ENCODE data around the gene EXT2.

The EXT2 gene

DNA sequence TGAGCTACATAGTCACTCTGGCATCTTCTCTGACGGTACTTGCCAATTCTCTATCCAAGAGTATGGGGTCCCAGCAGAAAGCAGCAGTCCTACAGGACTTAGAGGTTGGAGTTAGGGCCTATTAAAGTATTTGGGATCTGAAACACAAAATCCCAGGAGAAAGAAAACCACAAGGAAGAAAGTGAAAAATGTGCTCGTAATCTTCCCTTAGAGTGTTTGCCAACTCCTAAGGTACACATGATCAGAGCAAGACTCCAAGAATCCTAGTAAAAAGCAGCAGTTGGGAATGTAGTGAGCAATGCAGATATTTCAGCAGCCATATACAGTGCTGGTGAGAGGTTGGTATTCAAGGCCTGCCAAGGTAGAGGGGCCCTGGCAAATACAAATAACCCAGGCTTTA lies 71.6 kb downstream of the EXT2 start:
- no peak for DNase-seq (ENCODE audit: low spot score)

DNA sequence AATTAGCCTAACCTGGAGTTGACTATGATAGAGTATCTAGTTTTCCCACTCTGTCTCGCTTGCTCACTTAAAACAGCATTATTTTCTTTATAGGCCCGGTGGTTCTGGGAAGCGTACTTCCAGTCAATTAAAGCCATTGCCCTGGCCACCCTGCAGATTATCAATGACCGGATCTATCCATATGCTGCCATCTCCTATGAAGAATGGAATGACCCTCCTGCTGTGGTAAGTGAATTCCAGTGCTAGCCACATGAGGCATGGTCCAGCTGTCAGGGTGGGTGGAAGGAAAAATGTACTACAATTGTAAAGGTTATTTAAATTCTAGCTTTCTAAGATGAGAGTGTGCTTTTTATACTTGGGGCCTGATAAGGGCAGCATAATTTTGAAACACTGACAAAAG lies 76.0 kb downstream of the EXT2 start:
- no peak for DNase-seq (ENCODE audit: low spot score)

DNA sequence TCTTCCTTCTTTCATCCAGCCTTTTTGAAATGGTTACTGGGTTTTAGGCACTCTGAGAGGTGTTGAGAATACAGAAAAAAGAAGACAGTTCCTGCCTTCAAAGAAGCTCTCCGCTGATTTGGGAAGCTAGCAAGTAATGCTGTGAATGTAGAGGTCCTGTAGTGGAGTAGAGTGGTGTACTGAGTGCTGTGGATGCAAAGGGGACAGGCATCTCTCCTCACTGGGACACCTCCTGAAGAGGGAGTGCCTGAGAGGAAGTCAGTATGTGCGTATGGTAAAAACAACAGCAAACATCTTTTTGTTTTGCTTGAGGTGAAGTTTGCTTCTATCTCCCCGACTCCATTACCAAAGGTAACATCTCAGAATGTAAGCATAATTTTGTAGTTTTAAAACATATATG lies 77.5 kb downstream of the EXT2 start:
- no peak for DNase-seq (ENCODE audit: low spot score)

DNA sequence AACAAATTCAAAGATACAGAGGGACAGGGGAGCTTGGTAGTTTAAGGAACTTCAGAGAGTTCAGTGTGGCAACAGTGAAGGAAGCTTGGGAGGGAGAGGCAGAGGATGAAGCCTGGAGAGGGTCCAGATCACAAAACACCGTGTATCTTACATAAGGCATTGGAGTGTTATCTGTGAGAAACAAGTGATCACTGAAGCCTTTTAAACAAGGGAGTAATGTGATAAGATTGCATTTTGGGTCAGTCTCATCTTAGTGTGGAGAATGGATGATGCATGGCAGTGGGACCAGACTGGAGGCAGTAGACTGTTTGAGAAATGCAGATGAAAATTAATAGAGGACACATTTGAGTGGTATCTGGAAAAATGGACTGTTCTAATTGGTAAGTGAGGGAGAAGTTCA lies 79.4 kb downstream of the EXT2 start:
- no peak for DNase-seq (ENCODE audit: low spot score)

DNA sequence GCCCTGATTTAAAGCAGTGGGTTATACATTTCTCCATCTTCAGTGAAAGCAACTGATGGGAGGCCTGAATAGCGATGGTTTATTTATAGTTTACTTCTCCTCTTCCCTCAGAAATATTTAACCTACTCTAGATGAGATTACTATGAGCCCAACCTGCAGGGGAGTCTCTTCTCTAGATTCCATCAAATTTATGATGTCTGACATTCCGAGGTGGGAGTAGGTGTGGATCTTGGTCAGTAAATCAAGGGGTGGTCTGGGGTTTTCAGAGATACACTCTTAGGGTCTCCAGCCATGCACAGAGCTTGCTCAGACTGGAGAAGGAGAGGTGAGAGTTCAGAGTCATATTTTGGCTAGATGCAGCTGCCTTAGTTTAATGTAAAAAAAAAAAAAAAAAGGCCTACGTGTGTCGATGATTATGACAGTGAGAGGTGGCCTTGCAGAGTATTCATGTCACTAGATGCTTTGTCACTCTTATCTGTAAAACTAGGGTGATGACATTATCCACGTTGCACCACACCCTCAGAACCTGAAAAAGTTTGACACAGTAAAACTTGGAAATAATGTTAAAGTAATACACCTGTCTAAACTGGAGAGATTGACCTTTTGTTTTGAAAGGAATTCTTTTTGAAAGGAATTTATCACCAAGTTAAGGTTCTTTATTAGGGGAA lies 81.2 kb downstream of the EXT2 start:
- no peak for DNase-seq (ENCODE audit: low spot score)

DNA sequence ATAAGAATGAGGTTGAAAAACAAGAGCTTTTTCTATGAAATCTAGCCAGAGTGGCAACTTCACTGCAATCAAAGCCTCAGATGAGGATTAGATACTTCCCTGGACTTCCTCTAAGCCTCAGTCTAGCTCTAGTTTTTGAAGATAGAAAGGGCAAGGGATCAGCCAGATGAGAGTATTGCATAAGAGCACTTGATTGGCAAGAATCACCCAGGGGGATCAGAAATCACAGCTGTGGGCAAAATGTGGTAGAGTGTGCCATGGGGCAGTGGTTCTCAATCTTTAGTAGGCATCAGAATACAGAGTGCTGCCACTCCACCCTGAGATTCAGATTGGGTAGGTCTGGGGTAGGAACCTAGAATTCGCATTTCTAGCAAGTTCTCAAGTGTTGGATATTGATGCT lies 82.4 kb downstream of the EXT2 start:
- DNase-seq (ENCODE audit: low spot score): no peak

DNA sequence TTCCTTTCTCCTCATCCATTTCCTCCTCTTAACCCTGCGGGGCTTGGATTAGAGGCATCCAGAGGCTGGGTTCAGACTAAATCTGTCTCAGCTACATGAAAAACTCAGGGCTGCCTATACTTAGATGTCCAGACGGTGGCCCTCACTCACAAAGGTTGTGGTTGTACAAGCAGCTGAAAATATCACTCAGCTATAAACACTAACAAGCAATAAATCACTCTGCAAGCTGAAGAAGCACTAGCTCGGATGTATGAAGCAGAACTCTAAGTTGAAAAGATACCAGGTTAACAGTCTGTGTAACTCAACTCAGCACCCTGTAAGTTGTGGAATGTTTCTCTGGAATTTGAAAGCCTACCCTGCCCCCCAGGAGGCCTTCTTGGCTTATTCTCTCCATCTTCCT lies 82.9 kb downstream of the EXT2 start:
- no peak for DNase-seq (ENCODE audit: low spot score)

DNA sequence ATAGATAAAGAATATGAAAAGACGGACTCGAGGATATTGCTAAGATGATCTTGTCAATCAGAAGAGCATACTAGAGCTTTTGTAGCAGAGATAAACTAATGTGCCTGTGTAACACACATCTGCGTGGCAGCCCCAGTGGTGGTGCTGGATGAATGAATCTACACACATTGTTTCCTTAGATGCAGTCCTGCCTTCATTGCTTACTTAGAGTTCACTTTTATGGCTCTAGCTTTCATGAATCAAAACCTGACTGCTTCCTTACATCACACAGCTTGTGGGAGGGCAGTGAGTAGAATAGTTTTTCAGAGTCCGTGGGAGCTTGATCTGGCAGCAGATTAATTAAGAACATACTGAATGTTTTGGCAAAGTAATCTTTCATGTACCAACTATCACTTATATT lies 83.7 kb downstream of the EXT2 start:
- DNase-seq (ENCODE audit: low spot score): peak; percentile 22

DNA sequence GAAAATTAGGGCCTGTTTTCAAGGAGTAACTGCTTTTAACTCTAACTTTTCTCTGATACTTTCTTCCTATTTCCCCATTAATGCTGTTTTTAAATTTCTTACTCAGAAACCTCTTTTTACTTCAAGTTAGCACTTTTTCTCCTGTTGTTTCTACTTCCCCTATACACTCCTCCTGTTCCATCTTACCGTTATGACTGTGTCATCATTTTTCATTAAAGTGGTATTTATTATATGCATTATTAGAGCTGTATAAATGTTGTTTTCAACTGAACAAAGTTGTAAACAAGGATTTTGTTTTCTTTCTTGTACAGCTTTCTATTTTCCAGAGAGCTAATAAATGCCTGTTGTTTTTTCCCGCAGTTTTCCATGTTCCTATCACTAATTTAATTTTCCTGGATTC lies 84.6 kb downstream of the EXT2 start:
- DNase-seq (ENCODE audit: low spot score): no peak

DNA sequence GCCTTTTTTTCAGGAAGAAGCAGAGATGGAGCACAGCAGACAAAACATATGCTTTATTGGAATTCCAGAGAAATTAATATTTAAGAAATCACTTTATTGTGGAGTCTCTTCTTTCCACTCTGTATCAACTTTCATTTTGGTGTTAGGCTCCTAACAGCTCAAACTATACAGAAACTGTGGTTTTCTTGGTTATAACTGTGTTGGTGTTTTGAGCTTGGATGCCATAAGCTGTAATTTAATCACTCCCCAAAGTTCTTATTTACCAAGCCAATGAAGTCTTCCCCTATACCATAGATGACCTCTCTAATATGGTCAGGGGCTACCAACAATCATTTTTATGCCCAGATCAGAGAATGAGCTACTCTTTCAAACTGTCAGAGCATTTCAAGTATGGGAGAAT lies 90.0 kb downstream of the EXT2 start:
- no peak for DNase-seq (ENCODE audit: low spot score)

DNA sequence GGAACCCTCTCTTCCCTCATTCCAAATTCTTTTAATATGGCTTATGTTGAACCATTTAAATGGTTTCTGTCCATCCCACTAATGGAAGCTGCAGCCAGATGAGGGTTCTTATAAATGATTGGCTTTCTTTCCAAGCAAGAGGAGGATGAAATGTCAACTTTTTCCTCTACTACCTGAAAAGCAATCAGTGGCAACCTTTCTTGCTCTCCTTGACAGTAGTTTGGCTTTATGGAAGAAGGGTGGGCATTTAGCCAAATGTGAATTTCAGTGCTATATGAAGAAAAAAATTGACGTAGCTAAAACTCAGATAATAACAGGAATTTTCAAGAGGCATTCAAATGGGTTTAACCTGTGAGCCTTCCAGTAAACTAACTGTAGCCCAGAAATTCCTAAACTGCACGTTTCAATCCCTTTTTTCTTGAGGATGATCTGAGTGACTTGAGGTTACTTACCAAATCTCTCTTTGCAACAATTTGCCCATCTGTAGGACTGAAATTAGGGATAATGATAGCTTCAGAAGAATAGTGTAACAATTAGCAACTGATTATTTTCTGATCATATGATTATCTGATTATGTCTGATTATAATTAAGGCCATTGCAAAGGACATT lies 90.9 kb downstream of the EXT2 start:
- DNase-seq (ENCODE audit: low spot score): no peak

DNA sequence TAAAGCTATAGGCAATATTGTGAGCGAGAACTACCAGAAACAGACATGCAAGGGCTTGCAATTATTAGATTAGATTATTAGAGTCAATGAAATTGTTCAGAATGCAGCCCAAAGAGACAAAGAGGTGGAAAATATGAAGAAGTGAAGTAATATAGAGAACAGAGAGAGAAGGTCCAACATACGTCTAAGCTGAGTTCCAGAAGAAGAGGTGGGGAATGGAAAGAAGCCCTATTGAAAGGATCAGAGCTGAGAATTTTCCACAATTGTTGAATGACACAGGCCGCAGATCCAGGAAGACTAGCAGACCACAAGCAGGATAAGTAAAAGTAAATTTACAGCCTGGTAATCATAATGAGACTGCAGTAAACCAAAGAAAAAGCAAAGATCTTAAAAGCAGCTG lies 93.2 kb downstream of the EXT2 start:
- no peak for DNase-seq (ENCODE audit: low spot score)

DNA sequence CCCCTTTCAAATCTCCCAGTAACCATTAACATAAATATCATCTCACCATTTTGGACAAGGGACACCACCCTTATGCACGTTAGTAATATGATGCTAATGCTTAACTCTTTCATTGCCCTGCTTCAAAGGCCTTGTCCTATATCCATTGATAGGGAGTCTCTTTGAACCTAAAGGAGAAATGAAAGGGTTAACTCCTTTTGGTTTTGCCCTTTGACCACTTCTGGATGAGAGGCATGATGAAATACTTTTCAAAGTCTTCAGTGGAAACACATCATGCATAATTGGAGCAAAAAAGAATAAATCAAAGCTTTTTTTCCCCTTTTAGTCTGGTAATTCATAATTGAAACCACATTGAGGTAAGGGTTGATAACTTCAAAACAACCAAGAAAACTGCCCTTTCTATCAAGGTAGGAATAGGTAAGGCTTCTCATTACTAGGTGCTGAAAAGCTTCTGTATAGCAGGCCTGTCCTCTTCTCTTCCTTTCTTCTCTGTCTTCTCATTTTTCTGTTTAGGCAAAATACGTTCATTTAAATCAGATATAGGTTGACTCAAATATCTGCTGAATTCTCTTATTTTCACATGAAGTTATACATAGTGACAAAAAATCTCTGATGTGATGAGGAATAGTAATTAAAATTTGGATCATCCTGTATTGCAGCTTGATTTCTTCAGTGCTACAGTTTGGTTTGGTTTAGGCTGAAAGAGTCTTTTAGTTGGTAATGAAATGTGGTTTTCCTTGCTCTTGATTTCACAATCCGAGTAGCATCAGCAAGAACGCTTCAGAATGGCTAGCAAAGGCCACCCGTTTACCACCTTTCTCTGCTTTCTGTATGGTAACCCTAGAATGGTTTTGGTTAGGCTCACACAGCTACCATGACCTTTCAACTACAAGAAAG lies 94.8 kb downstream of the EXT2 start:
- no peak for DNase-seq (ENCODE audit: low spot score)

DNA sequence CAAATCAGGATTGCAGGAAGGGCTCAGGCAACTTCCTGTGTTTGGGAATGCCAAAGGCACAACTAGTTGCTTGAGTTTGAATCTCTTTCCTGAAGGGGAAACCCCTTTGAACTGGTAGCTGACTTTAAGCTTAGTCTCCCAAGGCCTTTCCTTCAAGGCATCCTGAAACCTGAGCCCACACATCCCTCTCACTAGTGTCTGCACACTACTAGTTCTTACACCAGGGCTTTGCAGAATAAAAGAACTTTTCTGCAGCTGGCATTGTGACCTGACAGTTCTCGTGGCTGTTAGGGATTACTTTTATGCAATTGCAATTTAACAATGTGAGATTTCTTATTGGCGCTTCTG lies 95.4 kb downstream of the EXT2 start:
- no peak for DNase-seq (ENCODE audit: low spot score)

DNA sequence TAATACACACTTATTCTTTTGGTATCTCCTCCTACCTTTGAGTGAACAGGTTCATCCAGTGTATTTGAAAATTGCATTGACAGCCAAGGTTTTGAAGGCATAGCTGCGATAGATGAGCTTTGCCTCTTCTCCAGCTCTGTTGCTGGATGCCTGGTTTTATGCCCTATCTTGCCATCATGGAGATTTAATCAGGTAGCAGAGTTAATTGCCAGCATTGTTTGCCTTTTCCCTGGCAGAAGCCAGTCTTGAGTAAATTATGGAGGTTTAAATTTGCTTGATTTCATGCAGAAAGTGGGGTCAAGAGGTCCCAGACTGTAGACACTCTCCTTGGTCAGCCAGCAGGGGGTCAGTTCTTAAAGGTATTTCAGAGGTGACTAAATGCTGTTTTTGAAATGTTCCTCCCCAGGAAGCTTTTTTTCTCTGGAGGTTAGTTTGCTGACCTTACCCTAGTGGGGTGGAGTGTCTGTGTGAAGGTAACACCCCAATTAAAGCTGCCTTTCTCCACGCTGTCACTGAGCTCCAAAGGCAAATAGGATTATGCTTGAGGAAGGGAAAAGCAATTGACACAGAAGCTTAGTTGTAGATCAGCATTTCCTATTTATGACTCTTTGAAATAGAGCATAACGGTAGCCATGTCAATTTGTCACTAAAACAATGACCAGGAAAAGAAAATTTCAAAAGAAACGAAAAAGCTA lies 96.0 kb downstream of the EXT2 start:
- DNase-seq (ENCODE audit: low spot score): no peak

DNA sequence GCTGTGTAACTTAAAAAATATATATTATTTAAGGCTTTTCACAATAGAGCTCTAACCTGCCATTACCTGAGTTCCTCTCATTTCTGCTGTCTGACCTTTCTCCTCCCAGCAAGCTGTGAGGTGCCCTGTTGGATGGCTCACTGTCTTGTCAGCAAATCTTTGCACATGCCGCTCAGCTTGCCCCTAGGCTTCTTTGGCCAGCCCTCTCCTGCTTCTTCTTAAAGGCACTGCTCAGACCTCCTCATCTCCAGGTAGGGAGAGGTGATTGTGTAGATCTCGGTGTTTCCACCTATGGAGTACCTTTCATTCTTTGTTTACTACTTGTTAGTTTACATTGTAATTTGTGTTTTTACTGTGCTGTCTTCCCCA lies 96.5 kb downstream of the EXT2 start:
- no peak for DNase-seq (ENCODE audit: low spot score)

DNA sequence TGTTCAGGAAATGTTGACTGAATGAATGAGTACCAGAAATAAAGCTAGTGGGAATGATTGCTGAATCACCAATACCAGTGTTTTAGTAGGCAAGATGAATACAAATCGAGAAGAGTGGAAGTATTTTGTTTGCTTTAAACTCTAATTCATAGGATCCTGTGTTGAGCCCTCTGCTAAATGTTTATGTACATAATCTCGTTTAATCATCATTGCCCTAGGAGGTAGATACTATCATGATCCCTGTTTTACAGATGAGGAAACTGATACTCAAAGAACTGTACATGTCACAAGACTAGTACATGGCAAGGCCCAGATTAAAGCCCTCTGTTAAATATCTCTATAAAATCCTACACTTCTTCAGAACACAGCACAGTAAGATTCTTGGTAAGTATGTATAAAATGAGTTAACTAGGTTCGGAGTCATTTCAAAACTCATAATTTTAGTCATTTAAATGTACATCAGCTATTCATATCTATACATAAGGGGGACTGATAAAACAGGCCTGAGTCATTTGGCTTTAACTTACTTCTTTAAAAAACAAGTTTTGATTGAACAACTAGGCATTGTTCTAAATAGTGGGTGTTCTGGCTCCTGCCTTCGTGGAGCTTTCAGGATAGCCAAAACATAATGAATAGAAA lies 97.1 kb downstream of the EXT2 start:
- DNase-seq (ENCODE audit: low spot score): no peak

DNA sequence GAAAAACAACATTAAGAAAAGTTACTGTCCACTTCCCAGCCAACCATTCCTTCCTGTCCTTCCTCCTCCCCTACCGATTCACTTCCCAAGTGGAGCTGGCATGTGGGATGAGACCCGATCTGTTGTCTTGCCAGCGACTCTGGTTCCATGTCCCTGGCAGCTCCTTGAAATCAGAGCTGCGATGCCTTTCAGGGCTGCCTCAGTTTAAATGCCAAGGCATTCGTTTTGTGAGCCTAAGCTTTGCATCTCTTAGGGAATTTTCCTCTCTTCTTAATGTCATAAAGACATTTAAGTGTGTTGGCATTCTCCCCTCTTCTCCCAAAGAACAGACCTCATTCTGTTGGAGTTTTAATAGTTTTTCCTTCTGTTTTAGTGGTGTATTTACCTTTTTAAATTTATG lies 98.4 kb downstream of the EXT2 start:
- no peak for DNase-seq (ENCODE audit: low spot score)

DNA sequence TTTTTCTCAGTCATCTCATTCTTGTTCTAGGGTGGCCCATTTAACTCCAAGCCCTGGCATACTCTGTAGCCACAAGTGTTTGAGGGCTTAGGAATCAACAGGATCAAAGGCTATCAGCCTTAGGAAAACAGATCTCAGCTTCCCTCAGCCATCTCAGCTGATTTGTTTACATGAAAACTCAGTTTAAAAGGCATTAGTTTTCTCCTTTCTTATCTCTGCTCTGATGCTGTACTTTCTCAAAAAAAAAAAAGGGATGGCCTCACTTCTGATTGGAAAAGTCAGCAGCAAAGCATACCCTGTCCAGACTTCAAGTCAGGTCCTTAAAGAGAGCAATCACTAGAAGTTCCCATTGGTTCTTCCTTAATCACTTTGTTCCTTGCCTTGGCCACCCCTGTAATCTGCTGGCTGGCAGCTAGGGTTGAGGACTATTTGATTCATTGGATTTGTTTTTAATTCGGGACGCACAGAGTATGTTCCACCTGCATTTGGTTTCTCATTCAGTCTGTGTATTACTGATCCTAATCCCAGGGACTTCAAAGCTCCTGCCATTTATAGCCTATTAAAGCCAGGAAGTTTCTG lies 102.8 kb downstream of the EXT2 start:
- DNase-seq (ENCODE audit: low spot score): no peak

DNA sequence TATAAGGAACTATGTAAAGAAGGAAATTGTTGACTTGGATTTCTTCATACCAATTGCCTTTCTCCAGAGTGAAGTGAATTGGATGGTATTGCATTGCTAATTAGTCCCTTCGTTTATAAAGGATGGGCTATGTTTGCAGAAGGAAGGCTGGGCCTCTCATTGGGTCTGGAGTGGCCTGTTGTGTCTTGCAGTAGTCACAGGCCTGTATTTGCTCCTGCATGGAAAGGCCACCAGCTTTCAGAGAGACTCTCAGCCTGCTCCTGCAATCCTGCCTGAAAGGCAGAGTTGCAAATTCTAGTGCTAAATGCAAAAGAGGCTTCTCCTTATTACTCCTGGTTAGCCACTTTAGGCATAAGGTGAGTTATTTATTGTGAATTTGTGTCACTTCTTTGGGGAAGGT lies 103.8 kb downstream of the EXT2 start:
- no peak for DNase-seq (ENCODE audit: low spot score)

DNA sequence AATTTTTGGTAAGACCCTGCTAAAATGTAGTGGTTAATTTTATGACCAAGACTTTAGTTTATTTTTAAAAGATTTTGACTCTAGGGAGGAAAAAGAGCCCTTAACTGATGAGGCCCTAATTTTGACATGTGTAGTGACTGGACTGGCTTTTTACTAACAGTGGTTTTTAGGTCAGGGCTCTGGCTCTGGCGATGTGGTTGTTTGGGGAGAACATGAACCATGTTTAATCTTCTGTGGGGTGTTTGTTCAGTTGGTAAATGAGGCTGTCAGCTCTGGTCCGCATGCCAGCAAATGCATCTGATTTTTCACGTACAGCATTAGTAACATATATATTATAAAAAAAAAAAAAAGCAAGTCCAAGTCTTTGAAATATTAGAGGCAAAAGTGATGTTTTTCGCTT lies 104.3 kb downstream of the EXT2 start:
- DNase-seq (ENCODE audit: low spot score): no peak
